Anterior cingulate cortex (tissue), 58 donors: ENCODE results near the gene RFC5.
"Not testable (repeated sequence)": the region's sequence is repeated elsewhere in the genome, so short reads cannot be mapped to it uniquely, and the experiment has no call there.

Experiments
- DNase-seq, 58 donors: peaks; one replicate each; lab custom pipeline; 2025; lab: John Stamatoyannopoulos, UW

The RFC5 gene

GRCh38 chr12:118065380-118065779 lies 48.9 kb downstream of the RFC5 start:
- no peak for DNase-seq

GRCh38 chr12:118068445-118068844 lies 51.9 kb downstream of the RFC5 start:
- DNase-seq: no peak

- DNase-seq: no peak
Measured at GRCh38 chr12:118070650-118071049, 54.1 kb downstream of the RFC5 start.

- no peak for DNase-seq
Measured at GRCh38 chr12:118073768-118074167, 57.3 kb downstream of the RFC5 start.

- DNase-seq: not testable (repeated sequence)
Measured at GRCh38 chr12:118081521-118081920, 65.0 kb downstream of the RFC5 start.
